Measurements from ENCODE around the gene CTDSPL. TPM values are rescaled to one million over a fixed set of nuclear protein-coding genes. Genes with fewer than 3 reads are reported as not detected.

Gene CTDSPL
- total and polyA plus RNA-seq, 2 of the 8 experiments (the other 6 are each of a cell fraction or from before 2014, with no cell fraction given) = 20.3 to 42.2 TPM

DNA sequence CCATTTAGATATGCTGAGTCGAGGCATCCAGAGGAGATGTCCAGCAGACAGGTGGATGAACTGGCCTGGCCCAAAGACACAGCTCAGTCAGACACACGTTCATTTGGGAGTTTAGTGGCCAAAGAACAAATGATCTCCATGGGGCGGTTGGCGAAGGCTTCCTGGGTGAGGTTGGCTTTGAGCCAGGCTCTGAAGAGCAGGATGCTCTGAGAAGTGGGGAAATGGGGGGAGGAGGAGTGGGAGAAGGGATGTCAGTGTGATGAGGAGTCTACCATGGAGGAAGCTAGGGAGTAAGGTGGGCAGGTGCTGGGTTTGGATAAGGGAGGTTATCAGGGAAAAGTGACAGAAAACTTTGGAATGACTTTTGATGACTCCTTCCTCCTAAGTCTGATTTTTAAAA is 81.4 kb downstream of the CTDSPL start (continued):
- TF ChIP-seq CHD7 (IDR thresholded peaks at IDR 0.05; ENCODE audit: insufficient replicate concordance, low read length) (no peak), CHD1 (IDR thresholded peaks at IDR 0.05; ENCODE audit: low read depth, low read length) (no peak), TEAD4 (IDR thresholded peaks at IDR 0.05; ENCODE audit: low read depth, low read length) (no peak), SIX5 (IDR thresholded peaks at IDR 0.05; ENCODE audit: low read depth, low read length) (no peak), MAX (IDR thresholded peaks at IDR 0.05) (no peak), TAF1 (IDR thresholded peaks at IDR 0.05; ENCODE audit: low read depth, low read length) (no peak)
